GM13976 (cell line): ENCODE measurements around the gene HUWE1.

Experiments used
- DNase-seq: peaks from one replicate; pipeline ENCODE4 v3.0.0; 2012; ENCODE audit warnings: low spot score
- CTCF ChIP-seq: IDR thresholded peaks from 2 replicates; pipeline ENCODE4 v1.5.1; 2012; ENCODE audit warnings: borderline replicate concordance, mild to moderate bottlenecking; ENCODE audit not compliant: insufficient read depth; ENCODE audit errors: extremely low read depth, missing control alignments, control extremely low read depth
- in situ Hi-C: fragments of 300-500 bp; cut with MboI; formaldehyde crosslinking; loops from one replicate; pipeline ENCODE4 v1.12.0; 2022; ENCODE audit warnings: low sequenced_read_pairs, mixed read lengths, inconsistent platforms; ENCODE audit not compliant: unreplicated experiment

HUWE1 gene

GRCh38 chrX:53677286-53677685 is 9.2 kb downstream of the HUWE1 start:
- no peak for DNase-seq
- no peak for TF ChIP-seq CTCF
- in situ Hi-C loops: no loop called here

GRCh38 chrX:53674581-53674980 is 11.9 kb downstream of the HUWE1 start:
- no peak for TF ChIP-seq CTCF
- DNase-seq: no peak
- in situ Hi-C loops: no loop called here

GRCh38 chrX:53669258-53669657 is 17.3 kb downstream of the HUWE1 start:
- TF ChIP-seq CTCF: no peak
- no peak for DNase-seq
- in situ Hi-C loops: no loop called here

- in situ Hi-C loops: no loop called here
- DNase-seq: no peak
These were observed 20.3 kb downstream of the HUWE1 start for GRCh38 chrX:53666171-53666570.

GRCh38 chrX:53660004-53660403 is 26.5 kb downstream of the HUWE1 start:
- in situ Hi-C loops: no loop called here
- no peak for TF ChIP-seq CTCF
- DNase-seq: no peak

More at GRCh38 chrX:53666171-53666570, 20.3 kb downstream of the HUWE1 start:
- no peak for TF ChIP-seq CTCF

- DNase-seq: no peak
- in situ Hi-C loops: no loop called here
- TF ChIP-seq CTCF: no peak
These were observed 27.5 kb downstream of the HUWE1 start for GRCh38 chrX:53659039-53659438.

- no peak for DNase-seq
- in situ Hi-C loops: no loop called here
These were observed 29.7 kb downstream of the HUWE1 start for GRCh38 chrX:53656845-53657244.

More at GRCh38 chrX:53656845-53657244, 29.7 kb downstream of the HUWE1 start:
- no peak for TF ChIP-seq CTCF
